HL-60 (cell line): Measurements from ENCODE around the gene EXOSC10.

Source experiments
- CTCF ChIP-seq: IDR thresholded peaks from one replicate; pipeline ENCODE4 v1.5.1; 2011; ENCODE audit warnings: low read length, control low read depth, inconsistent platforms; ENCODE audit not compliant: insufficient read depth
- GABPA ChIP-seq: IDR thresholded peaks from 2 replicates; pipeline ENCODE4 v1.6.1; 2012; ENCODE audit warnings: low read depth
- POLR2AphosphoS5 ChIP-seq: IDR thresholded peaks from 2 replicates; pipeline ENCODE4 v1.6.1; 2012; ENCODE audit warnings: low read depth
- REST ChIP-seq: IDR thresholded peaks from 2 replicates; pipeline ENCODE4 v1.6.1; 2012; ENCODE audit warnings: low read depth; ENCODE audit not compliant: insufficient replicate concordance
- SPI1 ChIP-seq: IDR thresholded peaks from 2 replicates; pipeline ENCODE4 v1.6.1; 2012; ENCODE audit warnings: low read depth, mild to moderate bottlenecking, borderline replicate concordance

- TF ChIP-seq CTCF (no peak), POLR2AphosphoS5 (no peak), GABPA (no peak), SPI1 (no peak), REST (no peak)
These were observed 15.3 kb upstream of the EXOSC10 start for GRCh38 chr1:11114966-11115365.
